Heart left ventricle (tissue), 16 donors: ENCODE measurements around the gene LPAR3. TPM values are rescaled to one million over a fixed set of nuclear protein-coding genes. Genes with fewer than 3 reads are reported as not detected.
A peak's percentile ranks its signal among the peaks of the same experiment; 100 is the strongest.

Source experiments
- ATAC-seq, 4 donors: fragments of 200-7000 bp; cut with Tn5 transposase; one replicate each; pipeline ENCODE4 v1.9.1; 2020 to 2022; ENCODE audit warnings: moderate library complexity in 4 of 4, mild to moderate bottlenecking in 3 of 4, moderate number of reproducible peaks in 1 of 4
- DNase-seq, 5 donors: peaks; one replicate each; pipeline ENCODE4 v3.0.0-alpha.2; 2020
- H3K27ac ChIP-seq, 12 donors: fragments of 200-600 bp; sonication (generic) in 4 of 12; one replicate each; pipeline versions ENCODE4 v1.5.0 to v1.8.0; 2016 to 2022; ENCODE audit warnings: mild to moderate bottlenecking in 2 of 12
- H3K27me3 ChIP-seq, 9 donors: fragments of 200-600 bp; sonication (generic) in 2 of 9; one replicate each; pipeline versions ENCODE4 v1.5.1 to v1.8.0; 2016 to 2022; ENCODE audit warnings: mild to moderate bottlenecking in 3 of 9
- H3K36me3 ChIP-seq, 9 donors: fragments of 200-600 bp; sonication (generic) in 2 of 9; one replicate each; pipeline versions ENCODE4 v1.5.0 to v1.8.0; 2018 to 2022; ENCODE audit warnings: mild to moderate bottlenecking in 2 of 9
- H3K4me1 ChIP-seq, 12 donors: fragments of 200-600 bp; sonication (generic) in 4 of 12; one replicate each; pipeline versions ENCODE4 v1.5.0 to v1.8.0; 2016 to 2022; ENCODE audit warnings: mild to moderate bottlenecking in 3 of 12
- H3K4me3 ChIP-seq, 12 donors: fragments of 200-600 bp; sonication (generic) in 4 of 12; one replicate each; pipeline versions ENCODE4 v1.5.0 to v1.8.0; 2017 to 2022; ENCODE audit warnings: mild to moderate bottlenecking in 9 of 12, moderate library complexity in 4 of 12
- H3K9me3 ChIP-seq, 12 donors: fragments of 200-600 bp; sonication (generic) in 4 of 12; one replicate each; pipeline versions ENCODE4 v1.5.0 to v1.8.0; 2016 to 2022; ENCODE audit warnings: mild to moderate bottlenecking in 1 of 12
- POLR2A ChIP-seq, 2 donors: fragments of 450-650 bp; IDR thresholded peaks; one replicate each; pipeline ENCODE4 v1.6.1; 2017; ENCODE audit warnings: antibody characterized with exemption in 2 of 2, mild to moderate bottlenecking in 2 of 2, moderate library complexity in 2 of 2
- WGBS, 4 donors: extraction: QIAGEN DNeasy Blood & Tissue Kit in 2 of 4; methylation state at CpG; one replicate each; pipeline versions ENCODE4 v1.1.5 to v1.1.7; 2013 to 2018; 5-methylcytosine and 5-hydroxymethylcytosine counted together
- intact Hi-C, 10 donors: fragments of 100-400 bp; cut with DNase I; formaldehyde crosslinking; loops; one replicate each; pipeline versions ENCODE4 v1.11.1 to v1.14.2; 2022
- polyA plus RNA-seq, 2 donors: library from polyadenylated mRNA; stranded (reverse); fragments of 200-250 nt; gene quantifications; one replicate each; pipeline ENCODE4 v1.2.3, GENCODE V29; 2013
- total RNA-seq, 9 donors: library from RNA; depleted of rRNA in 2 of 9; stranded (reverse); fragments of >200 nt in 2 of 9; fragmentation: NEBNext Ultra II Directional in 3 of 9; extraction: Animal tissue kit (Norgen Biotek cat#: 25700) in 3 of 9; gene quantifications; one replicate each; pipeline versions ENCODE4 v1.1.0 to v1.2.4, GENCODE V29; 2016 to 2023
- TF ChIP-seq, protein P1 (sequence below), 12 donors: fragments of 200-600 bp; sonication (generic) in 4 of 12; IDR thresholded peaks; one replicate each; pipeline versions ENCODE4 v1.5.0 to v1.8.0; 2018 to 2022; ENCODE audit warnings: antibody characterized with exemption in 12 of 12, mild to moderate bottlenecking in 5 of 12
- donor health status: ischemic (EF 13 %, LVEDD 7.1; RV severe dilation, severe dysfunction).
- donor health status: healthy with polysubstance abuse.
- donor health status: DM: no; HTN: yes; CAD: no.
- donor health status: DM: no; HTN: no; CAD: no.
- donor health status: ischemic (EF 25% LVEDD 6.9; RV normal size, moderate dysfunction).
- donor health status: ischemic (EF 25% LVEDD 5.7; RV mildly dilated, moderate dysfunction).
- donor health status: healthy.
- donor health status: DM: yes; HTN: yes; CAD: no.
- donor health status: ischemic (EF 35%, LVEDD 5.7; RV mildly dilated, moderate dysfunction).
- donor health status: nonischemic (EF 11% LVEDD 7.7; RV severe dilation, severe dysfunction).
- donor health status: DM: yes; HTN: yes; CAD: no.
- donor health status: PGD.
- donor health status: ischemic (EF 29% LVEDD 5.4; RV normal size, mild dysfunction).
- donor health status: nonischemic (EF 23%, LVEDD 6.1; RV moderate dilation, normal function).

LPAR3 gene
- total and polyA plus RNA-seq, 11 donors: 5.9 to 25.0 (median 11.5) TPM

DNA sequence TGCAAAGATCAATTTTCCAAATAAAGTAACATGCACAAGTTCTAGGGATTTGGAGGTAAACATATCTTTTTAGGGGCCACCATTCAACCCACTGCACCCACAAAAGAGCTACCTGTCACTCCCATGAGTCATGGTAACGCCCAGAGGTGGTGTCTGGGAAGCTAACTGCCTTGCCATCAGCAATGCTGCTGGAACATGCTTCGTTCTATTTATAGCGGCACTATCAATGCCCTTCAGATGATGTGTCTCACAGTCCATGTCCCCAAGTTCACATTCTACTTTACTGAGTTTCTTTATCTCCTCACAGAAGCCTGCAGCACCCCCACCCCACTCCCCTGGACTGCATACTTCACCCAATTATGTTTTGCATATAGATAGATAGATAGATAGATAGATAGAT, 95.4 kb downstream of the LPAR3 start:
- intact Hi-C loops: loop anchor here in 2 of 10 donors (10.0 kb wide), 1 partner anchor 87 kb away; no protein-coding TSS in a partner anchor
- Histone ChIP-seq H3K27ac (peak overlapping the region in 3 of 12 donors; percentile 22 to 47 (median 42)), H3K36me3 (no peaks in the 10 kb centered on the region), H3K4me3 (peak overlapping the region in 2 of 12 donors; percentile 8 to 10), H3K4me1 (peaks cover 0 to 11% (median 0%) of the 10 kb centered on the region in 12 donors), H3K9me3 (peaks cover 0 to 5% (median 0%) of the 10 kb centered on the region in 12 donors), H3K27me3 (no peaks in the 10 kb centered on the region)
- DNase-seq (peak in 4 of 5 donors; percentile 23 to 62 (median 30)), ATAC-seq (peak; percentile 77 to 97 (median 92))
- 31 to 54% (median 44%) methylated on average over 3 of the region's 3 CpGs for WGBS, 4 donors
- TF ChIP-seq, protein P1, sequence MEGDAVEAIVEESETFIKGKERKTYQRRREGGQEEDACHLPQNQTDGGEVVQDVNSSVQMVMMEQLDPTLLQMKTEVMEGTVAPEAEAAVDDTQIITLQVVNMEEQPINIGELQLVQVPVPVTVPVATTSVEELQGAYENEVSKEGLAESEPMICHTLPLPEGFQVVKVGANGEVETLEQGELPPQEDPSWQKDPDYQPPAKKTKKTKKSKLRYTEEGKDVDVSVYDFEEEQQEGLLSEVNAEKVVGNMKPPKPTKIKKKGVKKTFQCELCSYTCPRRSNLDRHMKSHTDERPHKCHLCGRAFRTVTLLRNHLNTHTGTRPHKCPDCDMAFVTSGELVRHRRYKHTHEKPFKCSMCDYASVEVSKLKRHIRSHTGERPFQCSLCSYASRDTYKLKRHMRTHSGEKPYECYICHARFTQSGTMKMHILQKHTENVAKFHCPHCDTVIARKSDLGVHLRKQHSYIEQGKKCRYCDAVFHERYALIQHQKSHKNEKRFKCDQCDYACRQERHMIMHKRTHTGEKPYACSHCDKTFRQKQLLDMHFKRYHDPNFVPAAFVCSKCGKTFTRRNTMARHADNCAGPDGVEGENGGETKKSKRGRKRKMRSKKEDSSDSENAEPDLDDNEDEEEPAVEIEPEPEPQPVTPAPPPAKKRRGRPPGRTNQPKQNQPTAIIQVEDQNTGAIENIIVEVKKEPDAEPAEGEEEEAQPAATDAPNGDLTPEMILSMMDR (IDR thresholded peaks at IDR 0.05): no peak
- TF ChIP-seq POLR2A (IDR thresholded peaks at IDR 0.05): no peak

DNA sequence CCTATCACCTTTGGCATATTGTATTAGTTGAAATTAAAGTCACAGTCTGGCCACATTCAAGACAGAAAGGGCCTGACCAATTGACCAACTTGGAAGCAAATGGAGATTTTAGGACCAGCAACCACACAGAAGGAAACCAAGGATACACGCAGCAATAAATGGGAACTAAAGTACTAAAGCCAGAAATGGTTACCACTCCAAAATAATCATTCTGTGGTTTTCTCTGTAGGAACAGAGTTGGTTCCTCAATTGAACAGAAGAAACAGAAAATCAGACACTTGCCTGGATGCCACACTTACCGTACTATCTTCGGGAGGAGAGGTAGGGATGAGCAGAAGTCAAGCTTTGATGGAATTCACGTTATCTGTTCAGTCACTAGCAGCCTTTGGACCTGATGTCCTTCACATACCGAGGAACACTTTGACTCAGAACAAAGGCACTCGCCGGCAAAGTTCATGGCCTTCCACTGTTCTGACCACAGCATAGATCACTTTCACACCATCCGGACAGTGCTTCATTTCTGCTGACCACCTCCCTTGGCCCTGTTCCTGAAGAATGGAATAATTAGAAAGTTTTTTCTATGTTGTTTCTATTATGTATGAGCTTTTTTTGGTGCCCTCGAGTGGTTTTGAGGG, 96.9 kb downstream of the LPAR3 start:
- intact Hi-C loops: loop anchor here in 2 of 10 donors (10.0 kb wide), 1 partner anchor 89 kb away; no protein-coding TSS in a partner anchor

DNA sequence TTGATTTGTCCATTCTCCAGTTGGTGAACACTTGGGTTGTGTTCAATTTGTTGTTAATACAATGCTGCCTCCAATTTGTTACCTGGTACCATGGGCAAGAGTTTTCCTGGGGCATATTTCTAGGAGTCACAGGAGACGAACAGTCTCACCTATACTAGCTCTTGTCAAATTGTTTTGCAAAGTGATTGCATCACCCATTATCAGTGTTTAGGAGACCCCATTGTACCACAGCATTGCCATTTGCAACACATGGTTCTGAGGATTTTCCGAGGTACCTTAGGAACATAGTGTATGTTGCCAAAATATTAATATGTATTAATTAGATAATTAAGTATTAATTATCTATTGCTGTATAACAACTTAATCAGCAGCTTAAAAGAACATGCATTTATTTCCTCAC, 97.8 kb downstream of the LPAR3 start:
- 88 to 96% (median 90%) methylated on average over 2 of the region's 2 CpGs for WGBS, 4 donors
- ATAC-seq (no peak), DNase-seq (no peak)
- peaks cover 0 to 14% (median 5%) of the 10 kb centered on the region in 12 donors for H3K9me3 ChIP-seq
- H3K27ac ChIP-seq: no peak overlapping the region
- peaks cover 0 to 11% (median 0%) of the 10 kb centered on the region in 12 donors for H3K4me1 ChIP-seq
- H3K36me3 ChIP-seq: no peaks in the 10 kb centered on the region
- H3K27me3 ChIP-seq: no peaks in the 10 kb centered on the region
- intact Hi-C loops: loop anchor here in 2 of 10 donors (10.0 kb wide), 1 partner anchor 90 kb away; no protein-coding TSS in a partner anchor
- no peak overlapping the region for H3K4me3 ChIP-seq
- TF ChIP-seq, protein P1 (IDR thresholded peaks at IDR 0.05): no peak
- no peak for TF ChIP-seq POLR2A (IDR thresholded peaks at IDR 0.05)

More for the DNA sequence above, 96.9 kb downstream of the LPAR3 start:
- 63 to 70% (median 66%) methylated on average over 9 of the region's 9 CpGs for WGBS, 4 donors
- DNase-seq: no peak
- H3K4me3 ChIP-seq: no peak overlapping the region
- peaks cover 0 to 11% (median 0%) of the 10 kb centered on the region in 12 donors for H3K4me1 ChIP-seq
- H3K27ac ChIP-seq: peak overlapping the region in 3 of 12 donors; percentile 14 to 50 (median 33)
- H3K36me3 ChIP-seq: no peaks in the 10 kb centered on the region
- H3K27me3 ChIP-seq: no peaks in the 10 kb centered on the region
- H3K9me3 ChIP-seq: peaks cover 0 to 14% (median 5%) of the 10 kb centered on the region in 12 donors
- peak in 2 of 4 donors; percentile 54 to 72 for ATAC-seq
- TF ChIP-seq, protein P1 (IDR thresholded peaks at IDR 0.05): no peak
- no peak for TF ChIP-seq POLR2A (IDR thresholded peaks at IDR 0.05)

DNA sequence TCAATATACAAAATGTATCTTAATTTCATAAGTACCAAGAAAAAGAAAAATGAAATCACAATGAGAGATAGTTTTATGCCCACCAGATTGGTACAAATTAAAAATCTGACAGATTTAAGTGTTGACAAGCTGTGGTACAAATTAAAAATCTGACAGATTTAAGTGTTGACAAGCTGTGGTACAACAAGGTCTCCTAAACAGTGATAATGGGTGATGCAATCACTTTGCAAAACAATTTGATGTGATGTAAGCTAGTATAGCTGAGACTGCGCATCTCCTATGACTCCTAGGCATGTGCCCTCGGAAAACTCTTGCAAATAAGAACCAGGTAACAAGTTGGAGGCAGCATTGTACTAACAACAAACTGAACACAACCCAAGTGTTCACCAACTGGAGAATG, 100.6 kb downstream of the LPAR3 start:
- H3K36me3 ChIP-seq: no peaks in the 10 kb centered on the region
- intact Hi-C loops: loop anchor here in 2 of 10 donors (10.0 kb wide), 1 partner anchor 92 kb away; no protein-coding TSS in a partner anchor
- peaks cover 0 to 24% (median 5%) of the 10 kb centered on the region in 12 donors for H3K9me3 ChIP-seq
- 79 to 95% (median 87%) methylated on average over 2 of the region's 2 CpGs for WGBS, 4 donors
- DNase-seq (no peak), ATAC-seq (no peak)
- no peak overlapping the region for H3K4me3 ChIP-seq
- H3K27me3 ChIP-seq: no peaks in the 10 kb centered on the region
- TF ChIP-seq, protein P1 (IDR thresholded peaks at IDR 0.05): no peak
- TF ChIP-seq POLR2A (IDR thresholded peaks at IDR 0.05): no peak
- peaks cover 0 to 10% (median 0%) of the 10 kb centered on the region in 12 donors for H3K4me1 ChIP-seq
- no peak overlapping the region for H3K27ac ChIP-seq
